ENCODE data around the gene SERPINA10.

DNA sequence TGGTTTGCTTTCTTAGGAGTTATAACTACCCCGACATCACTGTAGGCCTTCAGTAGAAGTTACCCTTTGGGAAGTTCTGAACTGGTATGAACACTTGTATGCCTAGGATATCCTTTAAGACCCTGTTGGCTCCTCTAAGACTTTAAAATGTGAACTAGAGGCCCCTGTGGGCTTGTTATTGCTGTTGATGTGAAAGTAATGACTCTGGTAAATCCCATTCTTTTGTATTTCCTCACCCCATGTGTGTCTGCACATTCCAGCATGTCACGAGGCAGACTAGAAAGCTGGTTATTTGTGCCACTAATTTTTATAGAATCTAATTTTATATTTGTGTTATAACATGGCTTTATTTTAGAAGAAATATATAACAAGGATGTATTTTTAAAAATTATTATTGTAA is 48.9 kb downstream of the SERPINA10 start:
- TF ChIP-seq, protein P1, sequence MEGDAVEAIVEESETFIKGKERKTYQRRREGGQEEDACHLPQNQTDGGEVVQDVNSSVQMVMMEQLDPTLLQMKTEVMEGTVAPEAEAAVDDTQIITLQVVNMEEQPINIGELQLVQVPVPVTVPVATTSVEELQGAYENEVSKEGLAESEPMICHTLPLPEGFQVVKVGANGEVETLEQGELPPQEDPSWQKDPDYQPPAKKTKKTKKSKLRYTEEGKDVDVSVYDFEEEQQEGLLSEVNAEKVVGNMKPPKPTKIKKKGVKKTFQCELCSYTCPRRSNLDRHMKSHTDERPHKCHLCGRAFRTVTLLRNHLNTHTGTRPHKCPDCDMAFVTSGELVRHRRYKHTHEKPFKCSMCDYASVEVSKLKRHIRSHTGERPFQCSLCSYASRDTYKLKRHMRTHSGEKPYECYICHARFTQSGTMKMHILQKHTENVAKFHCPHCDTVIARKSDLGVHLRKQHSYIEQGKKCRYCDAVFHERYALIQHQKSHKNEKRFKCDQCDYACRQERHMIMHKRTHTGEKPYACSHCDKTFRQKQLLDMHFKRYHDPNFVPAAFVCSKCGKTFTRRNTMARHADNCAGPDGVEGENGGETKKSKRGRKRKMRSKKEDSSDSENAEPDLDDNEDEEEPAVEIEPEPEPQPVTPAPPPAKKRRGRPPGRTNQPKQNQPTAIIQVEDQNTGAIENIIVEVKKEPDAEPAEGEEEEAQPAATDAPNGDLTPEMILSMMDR (IDR thresholded peaks at IDR 0.05), result no peak
- TF ChIP-seq CREB1 (CRISPR knock-in tag; IDR thresholded peaks at IDR 0.05) (no peak), SP1 (CRISPR knock-in tag; conservative IDR thresholded peaks at IDR 0.05) (no peak), ZBTB21 (CRISPR knock-in tag; IDR thresholded peaks at IDR 0.05; ENCODE audit: borderline replicate concordance) (no peak), NR3C1 (CRISPR knock-in tag; conservative IDR thresholded peaks at IDR 0.05; ENCODE audit: low read depth) (no peak), ELF4 (CRISPR knock-in tag; IDR thresholded peaks at IDR 0.05; ENCODE audit: low read depth) (no peak), NR1H2 (CRISPR knock-in tag; IDR thresholded peaks at IDR 0.05) (no peak), NFE2L1 (CRISPR knock-in tag; IDR thresholded peaks at IDR 0.05) (no peak), ZNF396 (CRISPR knock-in tag; IDR thresholded peaks at IDR 0.05; ENCODE audit: borderline replicate concordance) (no peak), TCF7 (CRISPR knock-in tag; IDR thresholded peaks at IDR 0.05; ENCODE audit: low read depth) (no peak), ESRRA (CRISPR knock-in tag; IDR thresholded peaks at IDR 0.05; ENCODE audit: borderline replicate concordance) (no peak), RELA (CRISPR knock-in tag; IDR thresholded peaks at IDR 0.05; ENCODE audit: borderline replicate concordance) (no peak)
- TF ChIP-seq, protein P2, sequence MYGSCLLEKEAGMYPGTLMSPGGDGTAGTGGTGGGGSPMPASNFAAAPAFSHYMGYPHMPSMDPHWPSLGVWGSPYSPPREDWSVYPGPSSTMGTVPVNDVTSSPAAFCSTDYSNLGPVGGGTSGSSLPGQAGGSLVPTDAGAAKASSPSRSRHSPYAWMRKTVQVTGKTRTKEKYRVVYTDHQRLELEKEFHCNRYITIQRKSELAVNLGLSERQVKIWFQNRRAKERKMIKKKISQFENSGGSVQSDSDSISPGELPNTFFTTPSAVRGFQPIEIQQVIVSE (CRISPR knock-in tag; IDR thresholded peaks at IDR 0.05; ENCODE audit: borderline replicate concordance), result no peak
- TF ChIP-seq, protein P3, sequence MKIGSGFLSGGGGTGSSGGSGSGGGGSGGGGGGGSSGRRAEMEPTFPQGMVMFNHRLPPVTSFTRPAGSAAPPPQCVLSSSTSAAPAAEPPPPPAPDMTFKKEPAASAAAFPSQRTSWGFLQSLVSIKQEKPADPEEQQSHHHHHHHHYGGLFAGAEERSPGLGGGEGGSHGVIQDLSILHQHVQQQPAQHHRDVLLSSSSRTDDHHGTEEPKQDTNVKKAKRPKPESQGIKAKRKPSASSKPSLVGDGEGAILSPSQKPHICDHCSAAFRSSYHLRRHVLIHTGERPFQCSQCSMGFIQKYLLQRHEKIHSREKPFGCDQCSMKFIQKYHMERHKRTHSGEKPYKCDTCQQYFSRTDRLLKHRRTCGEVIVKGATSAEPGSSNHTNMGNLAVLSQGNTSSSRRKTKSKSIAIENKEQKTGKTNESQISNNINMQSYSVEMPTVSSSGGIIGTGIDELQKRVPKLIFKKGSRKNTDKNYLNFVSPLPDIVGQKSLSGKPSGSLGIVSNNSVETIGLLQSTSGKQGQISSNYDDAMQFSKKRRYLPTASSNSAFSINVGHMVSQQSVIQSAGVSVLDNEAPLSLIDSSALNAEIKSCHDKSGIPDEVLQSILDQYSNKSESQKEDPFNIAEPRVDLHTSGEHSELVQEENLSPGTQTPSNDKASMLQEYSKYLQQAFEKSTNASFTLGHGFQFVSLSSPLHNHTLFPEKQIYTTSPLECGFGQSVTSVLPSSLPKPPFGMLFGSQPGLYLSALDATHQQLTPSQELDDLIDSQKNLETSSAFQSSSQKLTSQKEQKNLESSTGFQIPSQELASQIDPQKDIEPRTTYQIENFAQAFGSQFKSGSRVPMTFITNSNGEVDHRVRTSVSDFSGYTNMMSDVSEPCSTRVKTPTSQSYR (CRISPR knock-in tag; IDR thresholded peaks at IDR 0.05), result no peak
